ENCODE measurements around the gene ZFHX3. TPM values are rescaled to one million over a fixed set of nuclear protein-coding genes. Genes with fewer than 3 reads are reported as not detected.

Gene ZFHX3
- total RNA-seq, 1 experiment from 2014 or later, result 1.5 TPM

- H3K27ac ChIP-seq (ENCODE audit: insufficient read length, low read depth, low read length), result no peak overlapping the region
- H3K14ac ChIP-seq (ENCODE audit: insufficient read depth, low read length), result no peak overlapping the region
- no peak overlapping the region for H3K4ac ChIP-seq (ENCODE audit: low read depth, low read length)
- no peak for TF ChIP-seq CTCF (conservative IDR thresholded peaks at IDR 0.05)
- Mint-ChIP-seq H3K36me3 (ENCODE audit: insufficient read depth in 1 of 3, low read depth in 3 of 3) (no peaks in the 10 kb centered on the region), H3K4me1 (peaks cover 12 to 18% of the 10 kb centered on the region in 2 experiments), H3K9me3 (no peaks in the 10 kb centered on the region; a peak in 1 of 5 replicates), H3K4me3 (no peak overlapping the region), H3K27me3 (ENCODE audit: low read depth) (peaks cover 94% of the 10 kb centered on the region), H3K27ac (no peak overlapping the region)
- no peak overlapping the region for H3K56ac ChIP-seq (ENCODE audit: insufficient read length, low read depth, low read length)
- H3K9me3 ChIP-seq (ENCODE audit: control insufficient read depth, low read depth, low read length), result no peaks in the 10 kb centered on the region
- no CpG with 5 or more reads among the region's 10 CpGs for WGBS (ENCODE audit: extremely low coverage, insufficient read length, low lambda C conversion rate)
- H2BK12ac ChIP-seq (ENCODE audit: insufficient read length, low read depth, low read length), result no peak overlapping the region
- no peak overlapping the region for H2AFZ ChIP-seq (ENCODE audit: low read length)
- H3K23me2 ChIP-seq (ENCODE audit: insufficient read length, low read depth, low read length, poor library complexity, severe bottlenecking), result no peaks in the 10 kb centered on the region
- no peaks in the 10 kb centered on the region for H4K20me1 ChIP-seq (ENCODE audit: control insufficient read depth, insufficient read depth, insufficient read length)
- no peak overlapping the region for H2BK120ac ChIP-seq (ENCODE audit: low read depth, low read length, poor library complexity, severe bottlenecking)
- peaks cover 3% of the 10 kb centered on the region; the same call in 1 of the 2 replicates for H3K4me1 ChIP-seq (ENCODE audit: insufficient read depth, low read length)
- no peak overlapping the region for H4K8ac ChIP-seq (replicated peaks; ENCODE audit: insufficient read length, low read depth, low read length)
- no peak overlapping the region for H3K4me2 ChIP-seq (ENCODE audit: insufficient read depth, insufficient read length, low read length)
- H2BK20ac ChIP-seq (ENCODE audit: low read depth, low read length, poor library complexity, severe bottlenecking), result no peak overlapping the region
- no peak overlapping the region for H3K18ac ChIP-seq (ENCODE audit: insufficient read length, low read depth, low read length)
- no peak overlapping the region for H4K5ac ChIP-seq (ENCODE audit: insufficient read length, low read depth, low read length)
- H3K79me2 ChIP-seq (ENCODE audit: insufficient read depth, low read length), result no peaks in the 10 kb centered on the region
- H3K23ac ChIP-seq (ENCODE audit: insufficient read length, low read depth, low read length), result no peak overlapping the region
- no peak overlapping the region for H4K91ac ChIP-seq (ENCODE audit: insufficient read length, low read depth, low read length)
- H2BK15ac ChIP-seq (ENCODE audit: low read depth, low read length), result no peak overlapping the region
- H3T11ph ChIP-seq (ENCODE audit: low read length), result no peak overlapping the region
- no peak overlapping the region for H2BK5ac ChIP-seq (ENCODE audit: insufficient read length, low read length)
- peaks cover 25% of the 10 kb centered on the region for H3K27me3 ChIP-seq (ENCODE audit: insufficient read depth, low read length)
- no peak overlapping the region for H3K9ac ChIP-seq (ENCODE audit: extremely low read depth, insufficient read length, low read length)
- no peak for DNase-seq
- no peak overlapping the region for H2AK5ac ChIP-seq (ENCODE audit: insufficient read length, low read length)
- H3K79me1 ChIP-seq (ENCODE audit: insufficient read depth, low read depth, low read length, poor library complexity, severe bottlenecking), result no peaks in the 10 kb centered on the region
Measured at GRCh38 chr16:73023320-73023719, 24.6 kb downstream of the ZFHX3 start.

Measured in H9 (cell line).